ENCODE measurements around the gene NAPEPLD. TPM values are rescaled to one million over a fixed set of nuclear protein-coding genes. Genes with fewer than 3 reads are reported as not detected.
"Not testable (repeated sequence)": the region's sequence is repeated elsewhere in the genome, so short reads cannot be mapped to it uniquely, and the experiment has no call there.

NAPEPLD gene
- total RNA-seq, 6 experiments from 2014 or later, result 3.4 to 5.3 (median 4.4) TPM

DNA sequence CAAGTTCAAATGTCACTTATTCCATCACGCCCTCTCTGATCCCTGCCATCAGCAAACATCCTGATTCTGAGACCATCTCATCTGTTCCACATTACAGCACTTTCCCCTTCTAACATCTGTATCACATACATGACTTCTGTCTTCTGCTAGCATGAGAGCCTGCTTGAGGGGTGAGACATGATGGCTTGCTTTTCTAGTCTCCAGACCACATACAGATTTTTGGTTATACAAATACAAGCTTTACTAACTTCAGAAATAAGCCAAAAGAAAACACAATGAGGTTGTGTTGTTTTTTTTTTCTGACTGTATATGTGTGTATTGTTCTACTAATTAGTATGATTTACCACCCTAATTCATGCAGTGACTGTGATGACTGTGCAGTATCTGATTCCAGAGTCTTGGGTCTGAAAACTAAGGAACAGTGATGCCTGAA is 34.3 kb downstream of the NAPEPLD start:
- no peaks in the 10 kb centered on the region for H3K27me3 Mint-ChIP-seq (ENCODE audit: insufficient read depth)
- peaks cover 13% of the 10 kb centered on the region for H3K4me1 Mint-ChIP-seq (ENCODE audit: low read depth)
- H3K9me3 Mint-ChIP-seq, result peaks cover under 1% of the 10 kb centered on the region; the same call in 1 of the 2 replicates
- H3K36me3 Mint-ChIP-seq (ENCODE audit: low read depth), result peaks cover 16% of the 10 kb centered on the region
- H3K27ac Mint-ChIP-seq, result no peak overlapping the region; the same call in 1 of the 2 replicates
- H3K4me3 Mint-ChIP-seq, result no peak overlapping the region
- no peak for TF ChIP-seq CTCF (IDR thresholded peaks at IDR 0.05)
- DNase-seq, result no peak

- Mint-ChIP-seq H3K27me3 (ENCODE audit: insufficient read depth) (peaks cover 2% of the 10 kb centered on the region; the same call in 1 of the 2 replicates), H3K27ac (peak overlapping the region; percentile 9; the same call in 1 of the 2 replicates), H3K9me3 (peaks cover 5% of the 10 kb centered on the region; the same call in 1 of the 2 replicates), H3K4me1 (ENCODE audit: low read depth) (peaks cover 13% of the 10 kb centered on the region), H3K4me3 (no peak overlapping the region), H3K36me3 (ENCODE audit: low read depth) (peaks cover 25% of the 10 kb centered on the region)
- no peak for TF ChIP-seq CTCF (IDR thresholded peaks at IDR 0.05)
- peak; percentile 76 for DNase-seq
These were observed 35.7 kb downstream of the NAPEPLD start for GRCh38 chr7:103113164-103113563.

- H3K36me3 Mint-ChIP-seq (ENCODE audit: low read depth), result peaks cover 32% of the 10 kb centered on the region
- DNase-seq; H3K4me3 Mint-ChIP-seq; H3K4me1 Mint-ChIP-seq (ENCODE audit: low read depth); H3K27ac Mint-ChIP-seq; H3K27me3 Mint-ChIP-seq (ENCODE audit: insufficient read depth); H3K9me3 Mint-ChIP-seq: not testable (repeated sequence)
These were observed 42.2 kb downstream of the NAPEPLD start for GRCh38 chr7:103106703-103107070.

GRCh38 chr7:103106005-103106702 is 42.7 kb downstream of the NAPEPLD start:
- Mint-ChIP-seq H3K27ac (no peak overlapping the region), H3K9me3 (peaks cover 5% of the 10 kb centered on the region; the same call in 1 of the 2 replicates), H3K4me3 (no peak overlapping the region), H3K36me3 (ENCODE audit: low read depth) (peaks cover 32% of the 10 kb centered on the region), H3K27me3 (ENCODE audit: insufficient read depth) (peaks cover 2% of the 10 kb centered on the region; the same call in 1 of the 2 replicates), H3K4me1 (ENCODE audit: low read depth) (no peaks in the 10 kb centered on the region)
- no peak for TF ChIP-seq CTCF (IDR thresholded peaks at IDR 0.05)
- no peak for DNase-seq

DNA sequence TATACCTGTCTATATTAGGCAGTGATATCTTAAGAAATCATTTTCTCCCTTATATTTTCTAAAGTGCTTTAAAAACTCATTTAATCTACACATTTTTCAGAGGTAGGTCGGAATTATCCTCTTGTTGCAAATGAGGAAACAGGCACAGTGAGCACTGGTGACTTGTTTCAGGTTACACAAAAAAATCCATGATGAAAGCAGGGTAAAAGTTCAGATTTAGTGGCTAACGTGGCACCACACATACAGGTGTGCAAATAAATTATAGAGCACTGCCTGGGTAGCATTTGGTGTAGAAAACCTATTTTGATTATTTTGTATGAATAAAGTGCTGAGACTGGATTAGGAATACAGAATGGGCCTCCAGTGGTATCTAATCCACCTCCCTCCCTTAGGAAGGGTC is 47.4 kb downstream of the NAPEPLD start:
- no peak for TF ChIP-seq CTCF (IDR thresholded peaks at IDR 0.05)
- Mint-ChIP-seq H3K9me3 (no peaks in the 10 kb centered on the region), H3K4me1 (ENCODE audit: low read depth) (no peaks in the 10 kb centered on the region), H3K36me3 (ENCODE audit: low read depth) (peaks cover 6% of the 10 kb centered on the region; the same call in 1 of the 2 replicates), H3K4me3 (no peak overlapping the region), H3K27me3 (ENCODE audit: insufficient read depth) (no peaks in the 10 kb centered on the region), H3K27ac (no peak overlapping the region)
- no peak for DNase-seq

- no peak for TF ChIP-seq CTCF (IDR thresholded peaks at IDR 0.05)
- no peak overlapping the region for H3K4me3 Mint-ChIP-seq
- H3K9me3 Mint-ChIP-seq, result no peaks in the 10 kb centered on the region
- H3K36me3 Mint-ChIP-seq (ENCODE audit: low read depth), result peaks cover 10% of the 10 kb centered on the region; the same call in 1 of the 2 replicates
- H3K4me1 Mint-ChIP-seq (ENCODE audit: low read depth), result no peaks in the 10 kb centered on the region
- no peak overlapping the region for H3K27ac Mint-ChIP-seq
- no peak for DNase-seq
- no peaks in the 10 kb centered on the region for H3K27me3 Mint-ChIP-seq (ENCODE audit: insufficient read depth)
These were observed 48.6 kb downstream of the NAPEPLD start for GRCh38 chr7:103100348-103100747.
